Measurements from ENCODE around the gene TEKT2. TPM values are rescaled to one million over a fixed set of nuclear protein-coding genes. Genes with fewer than 3 reads are reported as not detected.

TEKT2 gene
- total RNA-seq, 1 experiment from 2014 or later = 0.31 TPM

GRCh38 chr1:36084497-36085115 lies 712 bp downstream of the TEKT2 start:
- CTCF ChIA-PET = no interaction called here
- Mint-ChIP-seq H3K9me3 (ENCODE audit: low read depth, unreplicated experiment) (no peaks in the 10 kb centered on the region), H3K4me1 (ENCODE audit: low read depth, unreplicated experiment) (peaks cover 4% of the 10 kb centered on the region), H3K36me3 (ENCODE audit: insufficient read depth, unreplicated experiment) (peaks cover 16% of the 10 kb centered on the region), H3K4me3 (ENCODE audit: low read depth, unreplicated experiment) (peak overlapping the region; percentile 60), H3K27ac (ENCODE audit: unreplicated experiment) (no peak overlapping the region), H3K27me3 (ENCODE audit: unreplicated experiment) (no peaks in the 10 kb centered on the region)
- DNase-seq = no peak
- intact Hi-C loops (cut with micrococcal nuclease; ENCODE audit: unreplicated experiment) = no loop called here
- TF ChIP-seq, protein P1, sequence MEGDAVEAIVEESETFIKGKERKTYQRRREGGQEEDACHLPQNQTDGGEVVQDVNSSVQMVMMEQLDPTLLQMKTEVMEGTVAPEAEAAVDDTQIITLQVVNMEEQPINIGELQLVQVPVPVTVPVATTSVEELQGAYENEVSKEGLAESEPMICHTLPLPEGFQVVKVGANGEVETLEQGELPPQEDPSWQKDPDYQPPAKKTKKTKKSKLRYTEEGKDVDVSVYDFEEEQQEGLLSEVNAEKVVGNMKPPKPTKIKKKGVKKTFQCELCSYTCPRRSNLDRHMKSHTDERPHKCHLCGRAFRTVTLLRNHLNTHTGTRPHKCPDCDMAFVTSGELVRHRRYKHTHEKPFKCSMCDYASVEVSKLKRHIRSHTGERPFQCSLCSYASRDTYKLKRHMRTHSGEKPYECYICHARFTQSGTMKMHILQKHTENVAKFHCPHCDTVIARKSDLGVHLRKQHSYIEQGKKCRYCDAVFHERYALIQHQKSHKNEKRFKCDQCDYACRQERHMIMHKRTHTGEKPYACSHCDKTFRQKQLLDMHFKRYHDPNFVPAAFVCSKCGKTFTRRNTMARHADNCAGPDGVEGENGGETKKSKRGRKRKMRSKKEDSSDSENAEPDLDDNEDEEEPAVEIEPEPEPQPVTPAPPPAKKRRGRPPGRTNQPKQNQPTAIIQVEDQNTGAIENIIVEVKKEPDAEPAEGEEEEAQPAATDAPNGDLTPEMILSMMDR (IDR thresholded peaks at IDR 0.05; ENCODE audit: unreplicated experiment) = no peak
- no TSS peak for BruUV-seq (replicated peaks)

DNA sequence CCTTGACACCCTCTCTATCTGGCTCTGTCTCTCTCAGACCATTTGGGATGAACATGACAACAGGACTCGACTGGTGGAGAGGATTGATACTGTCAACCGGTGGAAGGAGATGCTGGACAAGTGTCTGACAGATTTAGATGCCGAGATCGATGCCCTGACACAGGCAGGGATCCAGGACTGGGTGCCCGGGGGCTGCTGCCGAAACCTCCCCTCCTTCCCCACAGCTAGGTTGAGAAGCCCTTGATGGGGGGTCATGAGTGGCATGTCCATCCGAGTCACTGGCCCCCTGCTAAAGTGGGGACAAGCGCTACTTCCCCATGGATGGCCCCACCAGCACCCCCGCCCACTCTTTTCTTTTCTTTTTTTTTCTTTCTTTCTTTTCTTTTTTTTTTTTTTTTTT lies 1.2 kb downstream of the TEKT2 start:
- DNase-seq = no peak
- Mint-ChIP-seq H3K9me3 (ENCODE audit: low read depth, unreplicated experiment) (no peaks in the 10 kb centered on the region), H3K27ac (ENCODE audit: unreplicated experiment) (no peak overlapping the region), H3K27me3 (ENCODE audit: unreplicated experiment) (no peaks in the 10 kb centered on the region), H3K36me3 (ENCODE audit: insufficient read depth, unreplicated experiment) (peaks cover 18% of the 10 kb centered on the region), H3K4me3 (ENCODE audit: low read depth, unreplicated experiment) (no peak overlapping the region), H3K4me1 (ENCODE audit: low read depth, unreplicated experiment) (peaks cover 9% of the 10 kb centered on the region)
- no TSS peak for BruUV-seq (replicated peaks)
- intact Hi-C loops (cut with micrococcal nuclease; ENCODE audit: unreplicated experiment) = no loop called here
- CTCF ChIA-PET = no interaction called here
- TF ChIP-seq, protein P1 (IDR thresholded peaks at IDR 0.05; ENCODE audit: unreplicated experiment) = no peak

- intact Hi-C loops (cut with micrococcal nuclease; ENCODE audit: unreplicated experiment) = no loop called here
- H3K9me3 Mint-ChIP-seq (ENCODE audit: low read depth, unreplicated experiment) = no peaks in the 10 kb centered on the region
- H3K36me3 Mint-ChIP-seq (ENCODE audit: insufficient read depth, unreplicated experiment) = peaks cover 18% of the 10 kb centered on the region
- DNase-seq = no peak
- CTCF ChIA-PET = no interaction called here
- no peak overlapping the region for H3K27ac Mint-ChIP-seq (ENCODE audit: unreplicated experiment)
- H3K4me3 Mint-ChIP-seq (ENCODE audit: low read depth, unreplicated experiment) = no peak overlapping the region
- H3K27me3 Mint-ChIP-seq (ENCODE audit: unreplicated experiment) = no peaks in the 10 kb centered on the region
- TF ChIP-seq, protein P1 (IDR thresholded peaks at IDR 0.05; ENCODE audit: unreplicated experiment) = no peak
- peaks cover 9% of the 10 kb centered on the region for H3K4me1 Mint-ChIP-seq (ENCODE audit: low read depth, unreplicated experiment)
- no TSS peak for BruUV-seq (replicated peaks)
These were observed 2.0 kb downstream of the TEKT2 start for GRCh38 chr1:36085686-36086526.

DNA sequence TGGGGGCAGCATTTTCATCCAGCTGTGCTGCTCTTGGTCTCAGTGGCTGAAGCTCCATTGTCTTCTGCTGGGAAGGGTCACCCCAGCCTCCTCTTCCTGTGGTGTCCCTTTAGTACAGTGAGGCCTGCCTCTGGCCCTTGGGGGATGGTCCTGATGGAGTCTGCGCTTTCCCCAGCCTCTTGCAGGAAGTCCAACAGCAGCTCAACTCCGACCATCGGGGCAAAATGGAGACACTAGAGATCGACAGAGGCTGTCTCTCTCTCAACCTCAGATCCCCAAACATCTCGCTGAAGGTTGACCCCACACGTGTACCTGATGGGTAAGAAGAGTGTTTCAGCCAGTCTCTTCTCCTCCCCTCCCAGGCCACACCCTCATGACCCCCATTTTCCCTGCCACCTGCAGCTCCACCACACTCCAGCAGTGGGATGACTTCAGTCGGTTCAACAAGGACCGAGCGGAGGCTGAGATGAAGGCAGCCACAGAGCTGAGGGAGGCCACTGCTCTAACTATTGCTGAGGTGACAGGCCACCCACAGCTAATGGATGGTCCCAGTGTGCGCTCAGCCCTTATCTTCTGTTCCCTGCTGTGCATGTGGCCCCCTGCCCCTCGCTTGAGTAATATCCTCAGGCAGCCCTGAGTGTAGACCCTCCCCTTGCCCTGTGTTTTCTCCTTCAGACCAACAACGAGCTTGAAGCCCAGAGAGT lies 2.8 kb downstream of the TEKT2 start:
- no peak for DNase-seq
- CTCF ChIA-PET = no interaction called here
- intact Hi-C loops (cut with micrococcal nuclease; ENCODE audit: unreplicated experiment) = no loop called here
- Mint-ChIP-seq H3K36me3 (ENCODE audit: insufficient read depth, unreplicated experiment) (peaks cover 18% of the 10 kb centered on the region), H3K27ac (ENCODE audit: unreplicated experiment) (no peak overlapping the region), H3K4me1 (ENCODE audit: low read depth, unreplicated experiment) (peaks cover 9% of the 10 kb centered on the region), H3K4me3 (ENCODE audit: low read depth, unreplicated experiment) (peak overlapping the region; percentile 15), H3K9me3 (ENCODE audit: low read depth, unreplicated experiment) (no peaks in the 10 kb centered on the region), H3K27me3 (ENCODE audit: unreplicated experiment) (no peaks in the 10 kb centered on the region)
- no TSS peak for BruUV-seq (replicated peaks)
- TF ChIP-seq, protein P1 (IDR thresholded peaks at IDR 0.05; ENCODE audit: unreplicated experiment) = no peak

Measured in Calu3 (cell line).